GM18861 (cell line): ENCODE measurements around the gene CHST14.
A peak's percentile ranks its signal among the peaks of the same experiment; 100 is the strongest.

Experiments used
- ATAC-seq: cut with Tn5 transposase; IDR thresholded peaks from one replicate; pipeline ENCODE4 v1.9.1; 2021; ENCODE audit not compliant: unreplicated experiment

Gene CHST14

DNA sequence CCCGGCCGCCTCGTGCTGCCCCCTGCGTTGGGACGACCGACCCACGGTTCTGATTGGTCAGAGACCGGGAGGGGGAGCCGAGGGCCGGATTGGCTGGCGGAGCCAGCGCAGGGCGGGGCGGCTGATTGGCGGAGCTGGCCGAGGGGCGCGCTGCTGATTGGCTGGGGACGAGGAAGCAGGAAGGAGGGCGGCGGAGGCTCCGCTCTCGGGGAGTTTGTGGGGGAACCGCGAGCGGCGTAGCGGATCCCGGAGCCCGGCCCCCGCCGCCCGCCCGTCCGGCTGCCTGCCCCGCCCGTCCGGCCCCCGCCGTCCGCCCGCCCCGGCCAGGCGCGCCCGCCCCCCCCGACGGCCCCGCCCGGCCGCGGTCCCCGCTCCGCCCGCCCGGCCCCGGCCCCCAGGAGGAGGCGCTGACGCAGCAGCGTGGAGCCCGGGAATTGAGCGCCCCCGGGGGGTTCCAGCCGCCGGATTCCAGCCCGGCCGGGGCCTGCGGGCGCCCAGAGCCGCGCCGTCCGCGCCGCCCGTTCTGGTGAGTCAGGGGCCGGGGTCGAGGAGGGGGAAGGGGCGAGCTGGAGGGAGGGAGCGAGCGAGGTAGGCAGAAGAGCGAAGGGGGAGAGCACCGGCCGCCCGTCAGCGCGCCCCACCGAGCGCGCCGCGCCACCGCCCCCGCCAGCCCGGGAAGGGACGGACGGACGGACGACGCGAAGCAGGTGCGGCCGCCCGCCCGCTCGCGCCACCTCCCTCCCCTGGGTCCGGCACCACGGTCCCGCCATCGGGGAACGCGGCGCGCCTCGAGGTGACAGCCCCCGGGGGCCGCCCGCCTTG lies 29.8 kb upstream of the CHST14 start, which contains the start of gene BAHD1:
Gene BAHD1, plus strand, starts transcription at position 211 of the 822 bp plus-strand sequence. CDS start 17,512 bp downstream, outside the sequence.
- ATAC-seq = peak; percentile 76

DNA sequence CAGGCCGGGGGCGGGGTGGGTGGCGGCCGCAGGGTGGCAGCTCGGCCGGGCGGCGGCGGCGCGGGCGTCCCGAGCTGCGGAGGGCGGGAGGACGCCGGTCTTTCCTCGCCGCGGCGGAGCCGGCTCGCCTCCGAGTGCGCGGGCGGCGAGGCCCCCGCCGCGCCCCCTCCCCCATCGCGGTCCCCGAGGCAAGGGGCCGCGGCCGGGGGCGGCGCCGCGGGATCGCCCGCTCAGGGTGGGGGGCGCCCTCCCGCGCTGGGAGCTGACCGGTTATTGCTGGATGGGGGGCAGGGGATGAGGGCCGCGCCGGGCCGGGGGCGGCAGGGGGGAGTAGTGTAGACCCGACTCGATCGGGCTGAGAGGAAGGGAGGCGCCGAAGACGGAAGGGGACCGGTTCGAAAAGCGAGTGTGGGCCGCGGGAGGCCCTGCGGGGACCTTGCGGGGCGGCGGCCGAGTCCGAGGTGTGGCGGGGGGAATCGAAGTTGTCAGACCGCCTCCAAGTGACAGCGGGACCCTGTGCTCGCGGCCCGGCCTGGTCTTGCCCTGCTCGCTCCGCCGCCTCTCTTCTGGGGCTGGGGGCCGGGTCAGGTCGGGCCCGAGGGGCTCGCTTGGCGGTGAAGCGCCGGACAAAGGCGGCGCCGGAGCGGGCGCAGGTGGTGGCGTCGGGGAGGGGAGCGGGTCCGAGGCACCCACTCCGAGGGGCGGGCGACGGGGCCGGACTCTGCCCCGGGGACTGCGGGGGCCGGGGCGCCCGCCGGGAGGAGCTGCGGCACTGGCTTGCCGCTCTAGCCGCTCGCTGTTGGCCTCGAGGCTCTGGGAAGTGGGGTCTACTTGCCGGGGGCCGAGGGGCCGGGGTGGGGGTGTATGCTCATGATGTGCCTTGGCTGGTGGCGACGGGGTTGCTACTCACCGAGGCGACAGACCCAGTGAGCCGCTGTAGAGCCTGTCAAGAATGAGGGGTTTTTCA lies 28.9 kb upstream of the CHST14 start:
- ATAC-seq = no peak

DNA sequence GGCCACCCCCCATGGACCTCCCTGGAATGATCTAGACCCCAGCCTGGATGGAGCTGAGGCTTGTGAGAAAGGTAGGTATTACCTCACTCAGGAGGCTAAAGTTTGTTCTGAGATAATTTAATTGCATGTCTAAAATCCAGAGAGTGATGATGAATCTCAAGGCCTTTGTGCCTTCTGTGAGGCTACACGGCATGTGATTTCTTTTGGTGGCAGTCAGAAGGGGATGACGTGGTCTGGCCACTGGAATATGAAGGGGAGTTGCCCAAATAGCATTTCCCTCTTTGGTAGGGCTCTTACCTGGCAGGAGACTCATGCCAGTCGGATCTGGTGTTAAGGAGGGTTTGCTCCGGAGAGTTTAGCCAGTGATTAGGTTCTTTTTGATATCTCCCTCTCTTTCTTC lies 27.5 kb upstream of the CHST14 start:
- no peak for ATAC-seq

DNA sequence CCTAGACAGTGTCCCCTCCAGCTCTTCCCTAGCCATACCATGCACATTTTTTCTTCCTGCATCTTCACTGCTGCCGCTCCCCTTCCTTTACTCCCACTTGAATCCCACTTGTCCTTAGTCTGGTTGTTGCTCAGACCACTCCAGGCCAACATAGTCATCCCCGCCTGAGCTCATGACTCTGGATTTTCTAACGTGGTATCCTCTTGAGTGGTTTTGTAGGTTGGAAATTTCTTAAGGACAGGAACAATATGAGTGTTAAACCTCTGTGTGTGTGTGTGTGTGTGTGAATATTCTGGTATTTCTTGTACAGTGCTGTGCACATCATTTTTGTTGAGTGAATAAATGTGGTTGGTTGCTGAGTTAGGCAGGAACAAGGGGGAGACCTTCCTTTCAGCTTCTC lies 26.9 kb upstream of the CHST14 start:
- ATAC-seq = no peak

DNA sequence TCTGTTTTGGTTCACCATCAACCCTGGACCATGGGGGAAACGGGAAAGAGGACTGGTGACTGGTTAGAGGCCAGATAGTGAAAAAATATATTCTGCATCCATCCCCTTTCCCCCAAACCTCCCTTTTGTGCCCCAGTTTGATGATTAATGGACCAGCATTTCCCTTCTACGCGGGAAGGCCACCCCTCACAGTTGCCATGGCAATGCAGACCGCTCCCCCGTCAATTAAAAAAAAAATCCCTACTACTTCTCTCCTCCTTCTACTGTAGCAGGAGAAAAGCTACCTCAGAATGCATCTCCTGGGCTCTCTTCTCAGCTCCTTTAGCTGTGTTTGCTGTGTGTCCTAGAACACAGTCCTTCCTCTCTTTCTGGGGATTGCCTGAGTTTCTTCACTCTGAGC lies 26.0 kb upstream of the CHST14 start:
- no peak for ATAC-seq

DNA sequence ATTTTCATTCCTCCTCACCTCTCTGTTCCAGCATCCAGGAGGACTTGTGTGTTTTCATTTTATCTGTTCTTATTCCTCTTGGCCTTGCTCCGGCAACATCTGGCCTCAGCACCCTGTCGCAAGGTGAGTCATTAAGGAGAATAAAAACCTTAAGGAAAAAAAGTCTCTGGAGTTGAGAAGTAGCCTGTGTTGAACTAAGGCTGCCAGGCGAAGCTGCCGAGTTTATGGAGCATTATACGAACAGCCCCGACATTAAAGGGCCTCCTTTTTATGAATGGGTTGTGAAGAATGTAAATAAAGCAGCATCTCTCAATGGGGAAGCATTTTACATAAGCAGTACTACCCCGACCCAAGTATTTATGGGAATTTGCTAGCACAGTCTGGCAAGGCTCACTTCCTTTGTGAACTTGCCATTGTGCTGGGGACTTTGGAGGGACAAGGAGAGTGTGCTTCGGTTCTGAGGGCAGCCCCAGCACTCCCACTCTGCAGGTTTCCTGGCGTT lies 25.3 kb upstream of the CHST14 start:
- ATAC-seq = no peak

DNA sequence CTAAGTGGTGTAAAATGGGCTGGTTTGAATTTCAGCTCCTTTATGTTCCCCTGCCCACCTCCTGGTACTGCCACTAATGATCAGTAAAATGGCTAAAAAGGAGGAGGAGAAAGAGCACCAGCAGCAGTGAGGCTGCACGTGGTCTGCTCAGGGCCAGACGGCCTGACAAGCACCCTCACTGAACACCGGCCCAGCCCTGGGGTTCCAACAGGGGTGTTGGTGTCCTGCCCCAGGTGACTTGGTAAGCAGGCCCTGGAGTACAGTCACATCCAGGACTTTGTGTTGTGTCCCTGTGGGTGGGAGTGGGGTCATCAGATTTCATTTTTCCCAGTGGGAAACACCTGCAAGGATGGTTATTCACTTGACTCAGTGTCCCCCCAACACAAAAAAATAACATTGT lies 24.6 kb upstream of the CHST14 start:
- ATAC-seq = no peak

DNA sequence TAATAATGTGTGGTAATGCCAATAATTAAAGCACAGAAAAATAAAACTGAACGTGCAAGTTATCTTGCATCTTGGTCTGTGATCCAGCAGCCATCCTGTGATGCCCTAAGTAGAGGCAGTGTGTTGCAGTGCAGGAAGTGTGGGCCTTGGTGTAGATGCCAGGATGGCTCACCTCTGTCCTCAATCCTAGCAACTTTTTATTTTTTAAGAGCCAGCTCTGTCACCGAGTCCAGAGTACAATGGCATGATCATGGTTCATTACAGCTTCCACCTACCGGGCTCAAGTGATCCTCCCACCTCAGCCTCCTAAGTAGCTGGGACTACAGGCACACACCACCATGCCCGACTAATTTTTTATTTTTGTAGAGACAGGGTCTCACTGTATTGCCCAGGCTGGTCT lies 22.4 kb upstream of the CHST14 start:
- ATAC-seq = no peak

DNA sequence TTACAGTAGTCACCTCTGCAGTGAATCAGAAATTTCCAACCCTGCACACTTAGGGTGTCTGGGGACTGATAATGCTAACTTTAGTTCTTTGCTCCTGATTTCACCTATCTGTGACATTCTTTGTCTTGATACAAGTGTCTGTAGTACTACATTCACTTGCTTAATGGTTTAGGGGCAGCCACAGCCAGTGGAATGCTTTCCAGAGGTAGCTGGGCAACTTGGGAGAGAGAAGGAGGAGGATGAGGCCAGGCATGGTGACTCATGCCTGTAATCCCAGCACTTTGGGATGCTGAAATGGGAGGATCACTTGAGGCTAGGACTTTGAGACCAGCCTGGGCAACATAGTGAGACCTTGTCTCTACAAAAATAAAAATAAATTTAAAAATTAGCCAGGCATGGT lies 21.5 kb upstream of the CHST14 start:
- ATAC-seq = no peak

DNA sequence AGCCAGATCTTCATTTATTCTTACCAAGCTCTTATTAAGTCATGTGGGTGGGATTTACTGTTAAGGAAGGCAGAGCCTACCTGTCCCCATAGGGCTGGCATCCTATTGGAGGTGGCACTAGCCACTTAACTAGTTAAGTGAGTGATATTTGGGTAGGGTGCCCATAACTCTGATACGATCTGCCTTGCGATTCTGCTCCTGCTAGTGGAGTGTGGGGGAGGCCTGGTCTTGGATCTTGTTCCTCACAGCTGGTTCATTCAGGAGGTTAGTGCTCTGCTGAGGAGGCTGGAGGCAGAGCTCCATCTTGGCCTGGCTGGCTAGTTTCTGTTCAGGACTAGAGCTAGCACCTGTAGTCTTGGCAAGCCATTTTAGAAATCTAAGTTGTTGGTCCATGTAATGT lies 20.7 kb upstream of the CHST14 start:
- no peak for ATAC-seq

DNA sequence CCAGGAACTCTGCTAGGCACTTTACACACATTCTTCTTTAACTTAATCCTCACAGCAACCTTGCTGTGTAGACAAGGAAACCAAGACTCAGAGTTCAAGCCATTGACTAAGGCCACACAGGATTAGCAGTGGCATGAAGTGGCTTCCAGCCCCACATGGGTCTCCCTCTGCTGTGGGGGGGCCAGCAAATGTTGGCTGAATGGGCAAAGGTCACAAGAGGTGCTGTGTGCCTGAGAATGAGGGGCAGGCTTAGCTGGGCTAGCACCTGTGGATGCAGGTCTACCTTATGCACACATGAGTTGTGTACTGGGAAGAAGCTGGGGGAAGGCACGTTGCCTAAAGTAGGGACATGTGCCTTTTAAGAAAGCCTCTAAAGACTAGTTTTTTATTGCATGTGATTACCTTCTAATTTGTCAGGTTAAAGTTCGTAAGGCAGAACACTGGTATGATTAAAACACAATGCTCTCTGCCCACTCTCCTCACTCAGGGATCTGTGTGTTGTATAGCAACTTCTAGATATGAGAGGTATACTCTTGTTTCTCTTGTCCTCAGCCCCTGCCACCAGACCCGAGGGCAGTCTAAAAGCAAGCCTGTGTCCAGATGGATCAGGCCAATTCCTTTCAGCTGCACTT lies 19.1 kb upstream of the CHST14 start:
- no peak for ATAC-seq

DNA sequence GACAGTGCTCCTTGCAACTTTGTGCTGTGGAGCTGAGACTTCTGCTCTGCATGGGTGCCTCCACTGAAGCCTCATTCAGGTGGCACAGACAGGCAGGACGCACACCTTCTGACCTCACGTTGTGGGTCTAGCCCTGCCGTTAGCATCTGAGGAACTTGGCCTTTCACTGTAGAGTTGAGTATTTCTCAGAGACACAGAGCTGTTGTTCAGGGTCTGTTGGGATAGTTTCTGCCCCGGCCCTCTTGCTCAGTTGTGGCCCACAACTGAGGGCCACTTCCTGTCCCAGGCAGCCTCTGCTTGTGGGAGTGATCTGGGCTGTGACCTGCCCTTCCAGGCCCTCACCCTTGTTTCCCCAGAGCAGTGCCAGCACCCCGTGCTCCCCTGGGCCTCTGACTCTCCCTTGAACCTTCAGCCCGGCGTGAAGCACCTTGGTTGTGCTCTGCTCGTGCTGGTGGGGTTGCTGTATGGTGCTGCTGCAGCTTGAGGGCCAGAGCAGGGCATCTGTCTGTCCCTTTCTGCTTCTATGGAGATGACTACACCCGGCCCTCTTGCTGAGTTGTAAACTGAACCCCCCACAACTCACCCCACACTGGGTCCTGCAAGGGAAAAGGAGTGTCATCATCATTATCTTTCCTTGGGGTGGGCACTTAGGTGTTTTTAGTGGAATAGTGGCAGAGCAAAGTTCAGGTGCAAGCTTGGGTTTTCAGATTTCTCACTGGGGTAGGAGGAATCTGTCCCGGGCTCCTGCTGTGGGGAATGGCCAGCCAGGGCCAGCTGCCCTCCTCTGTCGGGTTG lies 18.3 kb upstream of the CHST14 start:
- ATAC-seq = peak; percentile 50

DNA sequence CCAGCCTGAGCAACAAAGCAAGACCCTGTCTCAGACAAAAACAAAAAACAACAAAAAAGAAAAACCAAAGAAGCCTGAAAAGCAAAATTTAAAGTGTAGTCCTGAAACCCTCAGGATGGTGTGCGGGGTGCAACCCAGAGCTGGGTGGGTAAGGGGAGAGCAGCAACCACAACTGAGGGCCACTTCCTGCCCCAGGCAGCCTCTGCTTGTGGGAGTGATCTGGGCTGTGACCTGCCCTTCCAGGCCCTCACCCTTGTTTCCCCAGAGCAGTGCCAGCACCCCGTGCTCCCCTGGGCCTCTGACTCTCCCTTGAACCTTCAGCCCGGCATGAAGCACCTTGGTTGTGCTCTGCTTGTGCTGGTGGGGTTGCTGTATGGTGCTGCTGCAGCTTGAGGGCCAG lies 16.8 kb upstream of the CHST14 start:
- ATAC-seq = peak; percentile 41

DNA sequence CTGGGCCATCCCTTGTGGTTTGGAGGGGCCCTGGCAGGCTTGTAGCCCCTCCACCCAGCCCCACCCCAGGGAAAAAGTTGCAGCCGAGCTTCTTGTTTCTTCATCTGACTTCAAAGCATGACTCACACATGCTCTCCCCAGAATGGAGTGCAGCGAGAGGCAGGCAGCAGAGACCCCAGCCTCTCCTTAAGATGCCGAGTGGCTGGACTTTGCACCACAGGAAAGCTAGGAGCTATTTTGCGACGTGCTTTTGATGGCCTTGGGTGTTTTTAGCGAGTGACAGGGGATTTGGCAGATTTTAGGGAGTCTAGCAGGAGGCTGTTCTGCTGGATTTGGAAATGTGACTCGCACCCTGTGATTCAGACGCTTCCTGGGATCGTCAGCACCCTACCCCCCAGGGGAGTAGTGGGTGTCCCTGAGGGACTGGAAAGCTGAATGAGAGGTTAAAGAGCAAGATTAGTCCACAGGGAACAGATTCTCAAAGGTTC lies 15.8 kb upstream of the CHST14 start:
- no peak for ATAC-seq

DNA sequence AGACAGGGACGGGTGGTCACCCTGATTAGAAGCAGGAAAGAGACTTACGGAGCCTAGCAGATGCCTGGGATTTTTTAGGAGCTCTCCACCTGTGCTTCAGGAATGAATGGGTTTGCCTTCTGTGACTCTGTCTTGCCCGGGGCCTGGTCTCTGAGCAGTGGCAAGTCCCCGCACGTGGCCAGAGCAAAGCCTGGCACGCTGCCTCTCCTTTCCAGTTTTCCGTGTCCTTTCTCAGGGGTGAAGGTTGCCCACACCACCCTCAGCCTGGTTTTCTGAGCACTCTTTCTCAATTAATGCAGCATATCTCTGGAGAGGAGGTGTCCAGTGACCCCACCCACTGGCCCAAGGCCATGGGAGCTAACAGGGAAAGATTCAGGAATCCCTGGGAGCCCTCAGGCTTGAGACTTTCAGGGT lies 14.5 kb upstream of the CHST14 start:
- ATAC-seq = no peak

DNA sequence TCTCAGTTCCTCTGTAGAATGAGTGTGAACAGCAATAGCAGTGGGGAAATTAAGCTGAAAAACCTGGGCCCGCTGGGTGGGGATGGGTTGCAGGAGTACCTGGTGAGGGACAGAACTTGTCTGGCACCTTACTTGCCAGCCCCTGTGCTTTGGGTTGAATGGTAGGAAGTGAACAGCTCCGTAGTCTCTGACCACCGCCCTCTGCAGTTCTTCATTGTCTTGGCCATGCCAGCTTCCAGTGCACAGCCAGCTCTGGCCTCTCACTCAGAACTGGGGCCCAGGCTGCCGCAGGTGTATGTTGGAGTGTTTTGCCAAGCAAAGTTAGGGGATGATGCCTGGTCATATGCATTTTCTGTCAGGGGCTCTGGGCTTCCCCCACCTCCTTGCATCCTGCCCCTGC lies 14.0 kb upstream of the CHST14 start:
- ATAC-seq = no peak

DNA sequence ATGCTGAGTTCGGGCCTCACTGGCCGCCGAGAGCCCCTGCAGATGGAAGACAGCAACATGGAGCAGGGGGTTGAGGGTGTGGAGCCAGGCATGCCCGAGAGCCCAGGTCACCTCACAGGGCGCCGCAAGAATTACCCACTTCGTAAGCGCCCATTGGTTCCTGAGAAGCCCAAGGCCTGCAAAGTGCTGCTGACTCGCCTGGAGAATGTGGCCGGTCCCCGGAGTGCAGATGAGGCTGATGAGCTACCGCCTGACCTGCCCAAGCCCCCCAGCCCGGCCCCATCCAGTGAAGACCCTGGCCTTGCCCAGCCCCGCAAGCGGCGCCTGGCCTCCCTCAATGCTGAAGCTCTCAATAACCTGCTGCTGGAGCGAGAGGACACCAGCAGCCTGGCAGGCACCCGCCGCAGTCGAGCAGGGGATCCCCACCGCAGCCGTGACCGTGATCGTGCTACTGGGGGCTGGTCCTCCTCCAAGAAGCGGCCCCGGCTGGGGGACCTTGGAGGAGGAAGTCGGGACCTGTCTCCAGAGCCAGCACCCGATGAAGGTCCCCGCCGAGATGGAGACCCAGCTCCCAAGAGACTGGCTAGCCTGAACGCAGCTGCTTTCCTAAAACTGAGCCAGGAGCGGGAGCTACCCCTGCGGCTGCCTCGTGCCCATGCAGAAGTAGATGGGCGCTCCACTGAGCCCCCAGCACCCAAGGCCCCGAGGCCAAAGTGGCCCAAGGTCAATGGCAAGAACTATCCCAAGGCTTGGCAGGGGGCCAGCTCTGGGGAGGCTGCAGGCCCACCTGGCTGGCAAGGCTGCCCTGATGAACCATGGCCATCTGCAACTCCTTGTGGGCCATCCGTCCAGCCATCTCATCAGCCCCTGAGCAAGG lies 12.1 kb upstream of the CHST14 start:
- no peak for ATAC-seq

DNA sequence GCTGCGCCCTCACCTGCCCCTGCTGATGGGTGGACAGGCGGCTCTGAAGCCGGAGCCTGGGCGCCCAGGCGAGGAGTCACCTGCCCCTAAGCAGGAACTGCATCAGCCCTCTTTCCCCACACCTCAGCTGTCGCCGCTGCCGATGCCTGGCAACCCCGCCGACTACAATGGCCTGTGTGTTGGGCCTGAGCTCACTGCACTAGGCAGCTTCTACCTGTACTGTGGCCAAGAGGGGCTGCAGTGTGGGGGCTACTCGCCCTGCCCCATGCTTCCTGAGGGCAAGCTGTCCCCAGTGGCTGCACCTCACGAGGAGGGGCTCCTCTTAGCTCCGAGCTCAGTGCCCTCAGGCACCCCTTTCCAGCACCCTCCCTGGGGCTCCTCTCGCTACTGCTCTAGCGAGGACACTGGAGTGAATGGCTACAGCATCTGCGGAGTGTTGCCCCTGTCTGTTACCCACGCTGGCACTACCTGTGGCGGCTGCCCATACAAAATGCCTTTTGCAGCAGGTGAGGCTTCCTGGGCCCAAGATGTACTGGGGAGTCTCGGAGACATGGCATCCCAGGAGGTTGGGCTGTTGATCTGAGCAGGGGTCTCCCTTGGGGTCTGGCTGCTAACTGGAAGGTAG lies 11.3 kb upstream of the CHST14 start:
- no peak for ATAC-seq

DNA sequence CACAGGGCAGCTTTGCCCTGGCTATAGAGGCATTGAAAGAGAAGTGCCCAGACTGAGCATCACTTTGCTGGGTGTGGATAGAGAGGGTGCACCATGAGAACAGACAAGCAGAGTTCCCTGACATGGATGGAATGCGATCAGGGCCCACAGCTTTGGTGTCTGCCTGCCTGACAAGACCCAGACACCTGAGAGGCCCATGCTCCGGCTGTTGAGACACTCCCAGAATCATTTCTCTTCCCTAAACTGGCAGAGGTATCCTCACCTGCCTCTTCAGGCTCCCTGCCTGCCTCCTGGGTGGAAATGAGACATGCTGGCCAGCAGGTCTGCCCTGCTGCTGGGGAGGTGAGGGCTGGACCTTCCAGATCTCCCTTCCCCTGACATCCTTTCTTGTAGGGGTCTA lies 10.4 kb upstream of the CHST14 start:
- ATAC-seq = no peak
